K562 (cell line): ENCODE results near the gene ODAD3. TPM values are rescaled to one million over a fixed set of nuclear protein-coding genes. Genes with fewer than 3 reads are reported as not detected.
A peak's percentile ranks its signal among the peaks of the same experiment; 100 is the strongest.

Experiments
- ATAC-seq: fragments of 200-7000 bp; cut with Tn5 transposase; 3 replicates; pipeline ENCODE4 v1.9.1; 2020; ENCODE audit warnings: moderate library complexity
- BruUV-seq: library from RNA; stranded (reverse); fragments of 400-500 nt; replicated peaks from 2 replicates; lab custom pipeline; 2021; lab: Mats Ljungman, UMichigan
- CTCF ChIA-PET: fragments of 300-600 bp; formaldehyde crosslinking; extraction: SDS; loops from one replicate; lab custom pipeline; 2021; ENCODE audit warnings: low intra/inter-chr PET ratio; lab: Yijun Ruan, JAX
- POLR2A ChIA-PET: fragments of 300-600, 350-650 bp; sonication (Branson Sonifier 250); formaldehyde crosslinking; extraction: SDS; loops from one replicate; lab custom pipeline; 2021; ENCODE audit warnings: antibody characterized with exemption, inconsistent platforms; lab: Yijun Ruan, JAX
- DNase-seq, 4 experiments: peaks; one replicate each; pipeline versions ENCODE4 v3.0.0 to v3.0.0-alpha.2; 2011 to 2018; ENCODE audit warnings: low spot score in 3 of 4, mixed read lengths in 3 of 4; ENCODE audit errors: extremely low read depth in 1 of 4
- FAIRE-seq: peaks from 2 replicates; lab custom pipeline; 2011; peaks lifted over from hg19 to GRCh38; lab: Jason Lieb, UNC
- H2AFZ ChIP-seq: 2 replicates; pipeline ENCODE4 v1.6.0; 2011; ENCODE audit warnings: low read depth, low read length, control low read depth, inconsistent platforms
- H3K27ac ChIP-seq: fragments of 200-600 bp; 3 replicates; pipeline ENCODE4 v1.8.0; 2011; ENCODE audit warnings: low read depth, mild to moderate bottlenecking, control low read depth, inconsistent platforms, low read length, moderate library complexity, mixed read lengths; ENCODE audit errors: extremely low read depth
- H3K27me3 ChIP-seq, 2 experiments: fragments of 300-600 bp in 1 of 2; 2 replicates in 1 of 2; 3 replicates in 1 of 2; pipeline versions ENCODE4 v1.6.0 to v1.8.0; 2011; ENCODE audit warnings: inconsistent platforms in 2 of 2, low read length in 2 of 2, mild to moderate bottlenecking in 1 of 2, mixed read lengths in 1 of 2, moderate library complexity in 1 of 2; ENCODE audit not compliant: control insufficient read depth in 2 of 2, insufficient read depth in 2 of 2
- H3K36me3 ChIP-seq: fragments of 300-600 bp; 3 replicates; pipeline ENCODE4 v1.8.0; 2011; ENCODE audit warnings: mild to moderate bottlenecking, low read length, inconsistent platforms; ENCODE audit not compliant: control insufficient read depth, insufficient read depth
- H3K4me1 ChIP-seq, 2 experiments: fragments of 200-600 bp in 1 of 2; replicated peaks in 1 of 2; 2 replicates in 1 of 2; 3 replicates in 1 of 2; pipeline versions ENCODE4 v1.5.1 to v1.8.0; 2011; ENCODE audit warnings: inconsistent platforms in 2 of 2, low read length in 2 of 2, mild to moderate bottlenecking in 1 of 2, mixed read lengths in 1 of 2, moderate library complexity in 1 of 2; ENCODE audit not compliant: control insufficient read depth in 2 of 2, insufficient read depth in 2 of 2
- H3K4me2 ChIP-seq: 2 replicates; pipeline ENCODE4 v1.6.1; 2011; ENCODE audit warnings: low read length, control low read depth, inconsistent platforms, mixed read lengths; ENCODE audit not compliant: insufficient read depth
- H3K4me3 ChIP-seq: fragments of 200-600 bp; sonication (generic), shearing (Covaris generic); 2 replicates; pipeline ENCODE4 v1.5.1; 2016; ENCODE audit warnings: control low read depth, inconsistent platforms
- H3K79me2 ChIP-seq: fragments of 200-600 bp; 3 replicates; pipeline ENCODE4 v1.8.0; 2011; ENCODE audit warnings: low read length, inconsistent platforms; ENCODE audit not compliant: control insufficient read depth, insufficient read depth
- H3K9ac ChIP-seq, 2 experiments: 2 replicates each; pipeline versions ENCODE4 v1.6.0 to v1.6.1; 2011; ENCODE audit warnings: low read depth in 2 of 2, low read length in 2 of 2, control low read depth in 1 of 2, inconsistent platforms in 1 of 2, mild to moderate bottlenecking in 1 of 2, mixed read lengths in 1 of 2; ENCODE audit not compliant: insufficient read depth in 1 of 2
- H3K9me1 ChIP-seq: one replicate; pipeline ENCODE4 v1.6.0; 2011; ENCODE audit warnings: inconsistent platforms, mild to moderate bottlenecking, low read length, moderate library complexity; ENCODE audit not compliant: control insufficient read depth, insufficient read depth
- H3K9me3 ChIP-seq: replicated peaks from 2 replicates; pipeline ENCODE4 v1.5.1; 2011; ENCODE audit warnings: low read depth, low read length, inconsistent platforms; ENCODE audit not compliant: control insufficient read depth, insufficient read depth
- H4K20me1 ChIP-seq: replicated peaks from 2 replicates; pipeline ENCODE4 v1.6.1; 2011; ENCODE audit warnings: low read length, inconsistent platforms, mixed read lengths; ENCODE audit not compliant: control insufficient read depth, insufficient read depth
- GABPB1 ChIP-seq: sonication (generic); formaldehyde crosslinking; IDR thresholded peaks from 2 replicates; pipeline ENCODE4 v1.8.0; 2022; ENCODE audit warnings: mild to moderate bottlenecking, missing genetic modification reagents
- HDAC2 ChIP-seq: fragments of 450-650 bp; IDR thresholded peaks from 2 replicates; pipeline ENCODE4 v1.6.1; 2016; ENCODE audit warnings: mild to moderate bottlenecking
- NFYB ChIP-seq: IDR thresholded peaks from 2 replicates; pipeline ENCODE4 v1.6.1; 2011; ENCODE audit warnings: mild to moderate bottlenecking, moderate library complexity; ENCODE audit not compliant: insufficient read length; ENCODE audit errors: extremely low read depth
- REST ChIP-seq, 2 experiments: fragments of 450-650 bp; formaldehyde crosslinking in 1 of 2; IDR thresholded peaks; 2 replicates each; pipeline versions ENCODE4 v1.4.0 to v1.6.1; 2014 to 2020; ENCODE audit warnings: mild to moderate bottlenecking in 2 of 2, borderline replicate concordance in 1 of 2, low read depth in 1 of 2
- TEAD1 ChIP-seq, 2 experiments: fragments of 450-650 bp in 1 of 2; sonication (generic) in 1 of 2; formaldehyde crosslinking; IDR thresholded peaks; 2 replicates each; pipeline versions ENCODE4 v1.4.0 to v1.8.0; 2020 to 2022; ENCODE audit warnings: mild to moderate bottlenecking in 2 of 2, missing genetic modification reagents in 1 of 2
- ZBTB1 ChIP-seq: sonication (generic); formaldehyde crosslinking; IDR thresholded peaks from 2 replicates; pipeline ENCODE4 v1.8.1; 2023; ENCODE audit warnings: missing genetic modification reagents, low read depth, mild to moderate bottlenecking, borderline replicate concordance
- ZNF766 ChIP-seq: fragments of 200-800 bp; sonication (Bioruptor generic); conservative IDR thresholded peaks from 2 replicates; pipeline ENCODE4 v1.6.1; 2016; ENCODE audit warnings: missing genetic modification characterization, missing compliant biosample characterization
- WGBS: fragments of 100-300 bp; shearing (Covaris generic); methylation state at CpG from one replicate; pipeline ENCODE4 v1.1.6; 2016; ENCODE audit warnings: low coverage, mixed read lengths; ENCODE audit not compliant: insufficient coverage; ENCODE audit errors: missing lambda C conversion rate; 5-methylcytosine and 5-hydroxymethylcytosine counted together
- in situ Hi-C: fragments of 300-500 bp; cut with MboI; formaldehyde crosslinking; loops from 4 replicates; pipeline ENCODE4 v1.15.0; 2018; ENCODE audit warnings: inconsistent platforms, mixed read lengths
- intact Hi-C: fragments of 100-400 bp; cut with micrococcal nuclease; formaldehyde crosslinking; loops from 2 replicates; pipeline ENCODE4 v1.14.2; 2022
- polyA plus RNA-seq, 8 experiments: library from polyadenylated mRNA; depleted of rRNA in 4 of 8; stranded (reverse) in 5 of 8; unstranded in 3 of 8; fragments of >200 nt; fragmentation: Nextera tagmentation in 2 of 8; fragmentation: Illumina TruSeq in 1 of 8; extraction: Ambion mirVana in 2 of 8; extraction: Trizol in 1 of 8; gene quantifications; 2 replicates each; pipeline versions ENCODE4 v1.2.1 to v1.2.3, GENCODE V29; 2011 to 2014; ENCODE audit warnings: inconsistent platforms in 1 of 8, missing spikeins in 1 of 8
- total RNA-seq, 7 experiments: library from RNA; depleted of rRNA in 6 of 7; stranded (reverse); fragments of >200 nt in 6 of 7; fragmentation: Illumina TruSeq in 2 of 7; extraction: Trizol in 2 of 7; gene quantifications; 2 replicates each; pipeline versions ENCODE4 v1.2.1 to v1.2.3, GENCODE V29; 2011 to 2021; ENCODE audit warnings: low replicate concordance in 1 of 7
- TF ChIP-seq, protein P1 (sequence below), 2 experiments: fragments of 450-650 bp; conservative IDR thresholded peaks; 2 replicates each; pipeline ENCODE4 v1.6.1; 2017; ENCODE audit warnings: mild to moderate bottlenecking in 2 of 2, moderate library complexity in 2 of 2

Gene ODAD3
- total and polyA plus RNA-seq, 9 of the 15 experiments (the other 6 are each of a cell fraction or from before 2014, with no cell fraction given): 0.07 to 0.72 (median 0.14) TPM; not detected in 2

DNA sequence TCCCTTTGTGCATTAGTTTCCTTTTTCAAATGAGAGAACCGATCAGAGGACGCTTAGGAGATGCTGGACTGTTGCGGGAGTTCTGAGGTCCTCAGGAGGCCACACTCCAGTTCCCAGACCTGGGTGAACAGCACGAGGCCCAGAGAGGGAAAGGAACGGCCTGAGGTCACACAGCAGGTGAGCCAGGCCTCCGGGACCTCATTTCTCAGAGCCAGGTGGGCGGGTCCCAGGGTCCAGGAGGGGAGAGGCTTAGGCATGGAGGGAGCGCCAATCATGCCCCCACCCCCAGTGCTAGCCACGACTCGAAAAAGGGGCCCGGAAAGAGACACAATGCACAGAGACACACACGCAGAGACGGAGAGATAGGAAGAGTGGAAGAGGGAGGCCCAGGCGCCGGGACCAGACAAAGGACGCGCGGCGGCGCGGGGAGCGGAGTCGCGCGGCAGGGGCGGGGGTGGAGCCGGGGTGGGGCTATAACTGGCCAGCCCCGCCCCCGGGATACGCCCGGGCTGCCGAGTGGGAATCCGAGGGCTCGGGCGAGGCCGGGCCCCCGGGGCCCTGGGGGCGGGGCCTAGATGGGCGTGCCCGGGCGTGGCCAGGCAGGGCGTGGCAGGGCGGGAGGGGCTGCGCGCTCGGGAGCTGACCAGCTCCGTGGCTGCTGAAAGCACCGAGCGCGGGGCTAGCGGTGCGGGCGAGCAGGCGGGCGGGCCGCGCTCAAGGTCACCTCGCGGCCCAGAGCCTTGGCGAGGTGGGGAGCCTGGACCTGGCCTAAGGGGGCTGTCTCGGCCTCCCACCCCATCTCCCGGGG lies 44.4 kb upstream of the ODAD3 start:
- Histone ChIP-seq H3K4me1 (peaks cover 9 to 55% of the 10 kb centered on the region in 2 experiments; a peak in 4 of 5 replicates), H3K9me1 (no peaks in the 10 kb centered on the region), H3K9ac (0 out of 4 replicates have a peak overlapping the region, but pooled peaks of 1 of the 2 experiments have one; percentile 11), H4K20me1 (no peaks in the 10 kb centered on the region; the same call in 1 of the 2 replicates), H3K27me3 (no peaks in the 10 kb centered on the region; a peak in 1 of 5 replicates), H3K4me3 (peak overlapping the region; percentile 23), H2AFZ (peak overlapping the region; percentile 78), H3K27ac (no peak overlapping the region), H3K9me3 (no peaks in the 10 kb centered on the region), H3K36me3 (no peaks in the 10 kb centered on the region), H3K79me2 (no peaks in the 10 kb centered on the region), H3K4me2 (peak overlapping the region; percentile 51)
- POLR2A ChIA-PET: interaction anchor here (0.6 to 1.0 kb wide), 4 partner anchors 12 to 171 kb away, joined by 3 to 4 read pairs (median 3); partner anchors contain the start of gene ELOF1
- in situ Hi-C loops (no loop called here), intact Hi-C loops (no loop called here)
- 4% methylated on average over 40 of the region's 62 CpGs for WGBS
- DNase-seq (peak; percentile 93 to 100 (median 100)), FAIRE-seq (peak; percentile 71), ATAC-seq (peak; percentile 85)
- BruUV-seq: no TSS peak
- CTCF ChIA-PET: no interaction called here
- TF ChIP-seq GABPB1 (CRISPR knock-in tag) (peak; percentile 53), TEAD1 (CRISPR knock-in tag; IDR thresholded peaks at IDR 0.05) (0 out of 4 replicates have a peak, but pooled peaks of 1 of the 2 experiments have one; percentile 46), ZNF766 (CRISPR knock-in tag) (peak; percentile 52; the same call in 1 of the 2 replicates), ZBTB1 (CRISPR knock-in tag) (0 out of 2 replicates have a peak, but pooled peaks have one; percentile 29), HDAC2 (peak; percentile 65), REST (IDR thresholded peaks at IDR 0.05; ENCODE audit: borderline replicate concordance) (peak; percentile 100), REST (CRISPR knock-in tag; IDR thresholded peaks at IDR 0.05; ENCODE audit: low read depth) (peak; percentile 99), NFYB (no peak)
- TF ChIP-seq, protein P1, sequence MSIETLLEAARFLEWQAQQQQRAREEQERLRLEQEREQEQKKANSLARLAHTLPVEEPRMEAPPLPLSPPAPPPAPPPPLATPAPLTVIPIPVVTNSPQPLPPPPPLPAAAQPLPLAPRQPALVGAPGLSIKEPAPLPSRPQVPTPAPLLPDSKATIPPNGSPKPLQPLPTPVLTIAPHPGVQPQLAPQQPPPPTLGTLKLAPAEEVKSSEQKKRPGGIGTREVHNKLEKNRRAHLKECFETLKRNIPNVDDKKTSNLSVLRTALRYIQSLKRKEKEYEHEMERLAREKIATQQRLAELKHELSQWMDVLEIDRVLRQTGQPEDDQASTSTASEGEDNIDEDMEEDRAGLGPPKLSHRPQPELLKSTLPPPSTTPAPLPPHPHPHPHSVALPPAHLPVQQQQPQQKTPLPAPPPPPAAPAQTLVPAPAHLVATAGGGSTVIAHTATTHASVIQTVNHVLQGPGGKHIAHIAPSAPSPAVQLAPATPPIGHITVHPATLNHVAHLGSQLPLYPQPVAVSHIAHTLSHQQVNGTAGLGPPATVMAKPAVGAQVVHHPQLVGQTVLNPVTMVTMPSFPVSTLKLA (conservative IDR thresholded peaks at IDR 0.05): peak; percentile 64 to 87
